Cardiac fibroblast (primary cell): Measurements from ENCODE around the gene ASB17.
"Not testable (repeated sequence)": the region's sequence is repeated elsewhere in the genome, so short reads cannot be mapped to it uniquely, and the experiment has no call there.

Experiments used
- DNase-seq, 2 donors: peaks; one replicate each; pipeline versions ENCODE4 v3.0.0 to v3.0.0-alpha.2; 2010; ENCODE audit warnings: low read depth in 2 of 2
- H3K4me3 ChIP-seq, 2 donors: replicated peaks in 1 of 2; 1 replicate in 1 of 2; 2 replicates in 1 of 2; pipeline ENCODE4 v1.5.1; 2011; ENCODE audit warnings: low read depth in 2 of 2, low read length in 2 of 2, mild to moderate bottlenecking in 2 of 2, moderate library complexity in 1 of 2
- CTCF ChIP-seq: IDR thresholded peaks from one replicate; pipeline ENCODE4 v1.5.1; 2011; ENCODE audit warnings: low read depth, mild to moderate bottlenecking, low read length, inconsistent platforms

The ASB17 gene

GRCh38 chr1:75954586-75954985, 22.4 kb upstream of the ASB17 start:
- DNase-seq: peak; percentile 6 to 24
- H3K4me3 ChIP-seq: no peak overlapping the region
- TF ChIP-seq CTCF: no peak

GRCh38 chr1:75953461-75953860, 21.3 kb upstream of the ASB17 start:
- TF ChIP-seq CTCF: no peak
- no peak for DNase-seq
- H3K4me3 ChIP-seq: no peak overlapping the region

GRCh38 chr1:75952016-75952415, 19.8 kb upstream of the ASB17 start:
- no peak for TF ChIP-seq CTCF
- H3K4me3 ChIP-seq: no peak overlapping the region

GRCh38 chr1:75950176-75950575, 18.0 kb upstream of the ASB17 start:
- TF ChIP-seq CTCF: no peak
- DNase-seq: no peak

More at GRCh38 chr1:75952016-75952415, 19.8 kb upstream of the ASB17 start:
- no peak for DNase-seq

GRCh38 chr1:75943037-75943436, 10.8 kb upstream of the ASB17 start:
- not testable (repeated sequence) for DNase-seq

More at GRCh38 chr1:75950176-75950575, 18.0 kb upstream of the ASB17 start:
- H3K4me3 ChIP-seq: no peak overlapping the region

GRCh38 chr1:75937034-75937433, 4.8 kb upstream of the ASB17 start:
- DNase-seq: no peak
- H3K4me3 ChIP-seq: no peak overlapping the region
- TF ChIP-seq CTCF: no peak

More at GRCh38 chr1:75943037-75943436, 10.8 kb upstream of the ASB17 start:
- H3K4me3 ChIP-seq: not testable (repeated sequence)

GRCh38 chr1:75922698-75923097, 9.5 kb downstream of the ASB17 start:
- TF ChIP-seq CTCF: no peak
- no peak for DNase-seq
- no peak overlapping the region for H3K4me3 ChIP-seq
